Measurements from ENCODE around the gene SCLT1. TPM values are rescaled to one million over a fixed set of nuclear protein-coding genes. Genes with fewer than 3 reads are reported as not detected.

SCLT1 gene
- total RNA-seq, 1 experiment from 2014 or later: 14.3 TPM

DNA sequence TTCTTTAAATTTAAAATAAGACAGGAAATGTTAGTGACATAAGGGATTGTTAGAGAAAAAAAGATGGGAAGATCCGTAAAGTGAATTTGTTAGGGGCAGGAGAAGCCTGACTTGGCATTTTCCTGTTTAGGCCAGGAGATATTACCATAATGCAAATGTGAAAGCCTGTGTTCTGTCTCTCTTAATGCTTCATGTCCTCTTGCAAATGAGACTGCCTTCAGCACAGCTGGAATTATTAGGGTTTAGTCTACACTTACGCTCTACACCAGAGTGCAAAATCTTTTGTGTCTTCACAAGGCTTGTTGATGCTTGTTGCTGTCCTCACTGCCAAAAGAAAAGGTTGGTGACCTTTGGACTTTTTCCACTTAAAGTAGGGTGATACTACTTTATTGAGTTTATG, 227.1 kb downstream of the SCLT1 start:
- H3K9me3 Mint-ChIP-seq: no peaks in the 10 kb centered on the region
- no peak overlapping the region for H3K4me3 Mint-ChIP-seq
- peaks cover 48% of the 10 kb centered on the region for H3K4me1 Mint-ChIP-seq
- H3K27me3 Mint-ChIP-seq (ENCODE audit: low read depth): no peaks in the 10 kb centered on the region
- ChIA-PET POLR2A (no interaction called here), CTCF (no interaction called here)
- H3K27ac Mint-ChIP-seq: peak overlapping the region; percentile 77
- TF ChIP-seq, protein P1, sequence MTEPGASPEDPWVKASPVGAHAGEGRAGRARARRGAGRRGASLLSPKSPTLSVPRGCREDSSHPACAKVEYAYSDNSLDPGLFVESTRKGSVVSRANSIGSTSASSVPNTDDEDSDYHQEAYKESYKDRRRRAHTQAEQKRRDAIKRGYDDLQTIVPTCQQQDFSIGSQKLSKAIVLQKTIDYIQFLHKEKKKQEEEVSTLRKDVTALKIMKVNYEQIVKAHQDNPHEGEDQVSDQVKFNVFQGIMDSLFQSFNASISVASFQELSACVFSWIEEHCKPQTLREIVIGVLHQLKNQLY (CRISPR knock-in tag; IDR thresholded peaks at IDR 0.05): no peak
- no peak for TF ChIP-seq ESRRA (CRISPR knock-in tag; IDR thresholded peaks at IDR 0.05; ENCODE audit: borderline replicate concordance)
- ATAC-seq (no peak), DNase-seq (ENCODE audit: low spot score) (no peak)
- H3K36me3 Mint-ChIP-seq: peaks cover 96% of the 10 kb centered on the region

DNA sequence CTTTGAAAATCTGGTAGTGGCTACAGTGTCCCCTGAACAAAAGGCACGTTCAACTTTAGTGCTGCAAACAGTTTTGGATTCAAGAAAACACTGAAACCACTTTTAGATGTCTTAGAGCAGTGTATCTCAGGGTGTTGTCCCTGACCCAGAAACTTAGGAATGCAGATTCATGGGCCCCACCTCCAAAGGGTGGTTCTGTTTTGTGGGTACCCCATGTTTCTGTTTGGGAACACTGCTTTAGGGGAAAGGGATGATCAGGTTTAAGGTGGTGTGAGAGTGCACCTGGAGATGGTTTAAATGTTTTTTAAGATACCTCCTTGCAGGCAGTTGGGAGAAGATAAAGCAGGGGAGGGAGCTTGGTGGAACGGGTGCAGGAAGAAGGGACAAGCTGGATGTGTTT, 228.2 kb downstream of the SCLT1 start:
- no peak for ATAC-seq
- Mint-ChIP-seq H3K4me1 (peaks cover 51% of the 10 kb centered on the region), H3K36me3 (peaks cover 95% of the 10 kb centered on the region), H3K4me3 (peak overlapping the region; percentile 9; the same call in 1 of the 2 replicates), H3K27me3 (ENCODE audit: low read depth) (no peaks in the 10 kb centered on the region), H3K27ac (peak overlapping the region; percentile 62), H3K9me3 (no peaks in the 10 kb centered on the region)
- no peak for DNase-seq (ENCODE audit: low spot score)
- TF ChIP-seq, protein P2, sequence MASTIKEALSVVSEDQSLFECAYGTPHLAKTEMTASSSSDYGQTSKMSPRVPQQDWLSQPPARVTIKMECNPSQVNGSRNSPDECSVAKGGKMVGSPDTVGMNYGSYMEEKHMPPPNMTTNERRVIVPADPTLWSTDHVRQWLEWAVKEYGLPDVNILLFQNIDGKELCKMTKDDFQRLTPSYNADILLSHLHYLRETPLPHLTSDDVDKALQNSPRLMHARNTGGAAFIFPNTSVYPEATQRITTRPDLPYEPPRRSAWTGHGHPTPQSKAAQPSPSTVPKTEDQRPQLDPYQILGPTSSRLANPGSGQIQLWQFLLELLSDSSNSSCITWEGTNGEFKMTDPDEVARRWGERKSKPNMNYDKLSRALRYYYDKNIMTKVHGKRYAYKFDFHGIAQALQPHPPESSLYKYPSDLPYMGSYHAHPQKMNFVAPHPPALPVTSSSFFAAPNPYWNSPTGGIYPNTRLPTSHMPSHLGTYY (CRISPR knock-in tag; IDR thresholded peaks at IDR 0.05): 0 out of 2 replicates have a peak, but pooled peaks have one; percentile 46
- TF ChIP-seq, protein P3, sequence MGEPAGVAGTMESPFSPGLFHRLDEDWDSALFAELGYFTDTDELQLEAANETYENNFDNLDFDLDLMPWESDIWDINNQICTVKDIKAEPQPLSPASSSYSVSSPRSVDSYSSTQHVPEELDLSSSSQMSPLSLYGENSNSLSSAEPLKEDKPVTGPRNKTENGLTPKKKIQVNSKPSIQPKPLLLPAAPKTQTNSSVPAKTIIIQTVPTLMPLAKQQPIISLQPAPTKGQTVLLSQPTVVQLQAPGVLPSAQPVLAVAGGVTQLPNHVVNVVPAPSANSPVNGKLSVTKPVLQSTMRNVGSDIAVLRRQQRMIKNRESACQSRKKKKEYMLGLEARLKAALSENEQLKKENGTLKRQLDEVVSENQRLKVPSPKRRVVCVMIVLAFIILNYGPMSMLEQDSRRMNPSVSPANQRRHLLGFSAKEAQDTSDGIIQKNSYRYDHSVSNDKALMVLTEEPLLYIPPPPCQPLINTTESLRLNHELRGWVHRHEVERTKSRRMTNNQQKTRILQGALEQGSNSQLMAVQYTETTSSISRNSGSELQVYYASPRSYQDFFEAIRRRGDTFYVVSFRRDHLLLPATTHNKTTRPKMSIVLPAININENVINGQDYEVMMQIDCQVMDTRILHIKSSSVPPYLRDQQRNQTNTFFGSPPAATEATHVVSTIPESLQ (CRISPR knock-in tag; IDR thresholded peaks at IDR 0.05): no peak
- TF ChIP-seq, protein P4, sequence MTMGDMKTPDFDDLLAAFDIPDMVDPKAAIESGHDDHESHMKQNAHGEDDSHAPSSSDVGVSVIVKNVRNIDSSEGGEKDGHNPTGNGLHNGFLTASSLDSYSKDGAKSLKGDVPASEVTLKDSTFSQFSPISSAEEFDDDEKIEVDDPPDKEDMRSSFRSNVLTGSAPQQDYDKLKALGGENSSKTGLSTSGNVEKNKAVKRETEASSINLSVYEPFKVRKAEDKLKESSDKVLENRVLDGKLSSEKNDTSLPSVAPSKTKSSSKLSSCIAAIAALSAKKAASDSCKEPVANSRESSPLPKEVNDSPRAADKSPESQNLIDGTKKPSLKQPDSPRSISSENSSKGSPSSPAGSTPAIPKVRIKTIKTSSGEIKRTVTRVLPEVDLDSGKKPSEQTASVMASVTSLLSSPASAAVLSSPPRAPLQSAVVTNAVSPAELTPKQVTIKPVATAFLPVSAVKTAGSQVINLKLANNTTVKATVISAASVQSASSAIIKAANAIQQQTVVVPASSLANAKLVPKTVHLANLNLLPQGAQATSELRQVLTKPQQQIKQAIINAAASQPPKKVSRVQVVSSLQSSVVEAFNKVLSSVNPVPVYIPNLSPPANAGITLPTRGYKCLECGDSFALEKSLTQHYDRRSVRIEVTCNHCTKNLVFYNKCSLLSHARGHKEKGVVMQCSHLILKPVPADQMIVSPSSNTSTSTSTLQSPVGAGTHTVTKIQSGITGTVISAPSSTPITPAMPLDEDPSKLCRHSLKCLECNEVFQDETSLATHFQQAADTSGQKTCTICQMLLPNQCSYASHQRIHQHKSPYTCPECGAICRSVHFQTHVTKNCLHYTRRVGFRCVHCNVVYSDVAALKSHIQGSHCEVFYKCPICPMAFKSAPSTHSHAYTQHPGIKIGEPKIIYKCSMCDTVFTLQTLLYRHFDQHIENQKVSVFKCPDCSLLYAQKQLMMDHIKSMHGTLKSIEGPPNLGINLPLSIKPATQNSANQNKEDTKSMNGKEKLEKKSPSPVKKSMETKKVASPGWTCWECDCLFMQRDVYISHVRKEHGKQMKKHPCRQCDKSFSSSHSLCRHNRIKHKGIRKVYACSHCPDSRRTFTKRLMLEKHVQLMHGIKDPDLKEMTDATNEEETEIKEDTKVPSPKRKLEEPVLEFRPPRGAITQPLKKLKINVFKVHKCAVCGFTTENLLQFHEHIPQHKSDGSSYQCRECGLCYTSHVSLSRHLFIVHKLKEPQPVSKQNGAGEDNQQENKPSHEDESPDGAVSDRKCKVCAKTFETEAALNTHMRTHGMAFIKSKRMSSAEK (CRISPR knock-in tag; IDR thresholded peaks at IDR 0.05; ENCODE audit: borderline replicate concordance): peak; percentile 75
- TF ChIP-seq CREB1 (CRISPR knock-in tag; IDR thresholded peaks at IDR 0.05): no peak
- no peak for TF ChIP-seq TCF7 (CRISPR knock-in tag; IDR thresholded peaks at IDR 0.05; ENCODE audit: low read depth)
- TF ChIP-seq KAT7 (CRISPR knock-in tag; IDR thresholded peaks at IDR 0.05; ENCODE audit: borderline replicate concordance): no peak
- no peak for TF ChIP-seq GABPB1 (CRISPR knock-in tag; IDR thresholded peaks at IDR 0.05)
- 0 out of 2 replicates have a peak, but pooled peaks have one; percentile 21 for TF ChIP-seq EMX1 (CRISPR knock-in tag; IDR thresholded peaks at IDR 0.05)
- ChIA-PET CTCF (no interaction called here), POLR2A (no interaction called here)

DNA sequence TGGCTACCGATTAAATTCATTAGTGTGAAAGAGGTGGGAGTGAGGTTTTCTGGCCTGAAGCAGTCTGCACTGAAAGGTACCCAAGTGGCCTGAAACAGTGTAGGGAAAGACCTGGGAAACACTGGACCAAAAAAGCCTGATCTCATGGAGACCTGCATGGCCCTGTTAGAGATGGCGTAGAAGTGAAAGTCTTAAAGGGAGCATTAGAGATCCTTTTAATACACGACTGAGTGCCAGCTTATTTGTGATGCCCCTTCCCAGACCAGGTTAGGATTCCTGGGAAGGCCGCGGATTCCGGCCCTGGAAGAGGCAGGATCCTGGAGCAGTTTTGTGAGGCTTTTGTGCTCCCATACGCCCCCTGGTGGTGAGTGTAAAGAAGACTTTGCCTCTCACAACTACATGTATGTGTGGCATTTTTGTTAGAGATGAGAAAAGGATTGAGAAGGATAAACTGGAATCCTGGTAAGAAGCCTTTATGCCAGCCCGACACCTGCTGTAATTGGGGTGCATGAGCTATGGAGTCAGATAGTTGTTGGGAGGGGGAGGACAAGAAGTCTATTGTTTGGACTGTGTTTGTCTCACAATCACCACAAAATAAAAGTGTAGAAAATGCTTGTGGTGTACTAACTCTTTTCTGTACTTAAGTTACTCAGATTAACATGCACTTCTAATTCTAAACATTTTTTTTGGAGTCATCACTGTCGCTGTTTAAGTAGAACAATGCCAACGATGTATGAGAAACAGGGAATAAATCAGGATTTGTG, 229.8 kb downstream of the SCLT1 start:
- ATAC-seq: peak; percentile 83
- H3K4me1 Mint-ChIP-seq: peaks cover 58% of the 10 kb centered on the region
- peak overlapping the region; percentile 79 for H3K27ac Mint-ChIP-seq

More for the DNA sequence above, 229.8 kb downstream of the SCLT1 start:
- Mint-ChIP-seq H3K9me3 (no peaks in the 10 kb centered on the region), H3K4me3 (no peak overlapping the region), H3K27me3 (ENCODE audit: low read depth) (no peaks in the 10 kb centered on the region), H3K36me3 (peaks cover 95% of the 10 kb centered on the region)
- CTCF ChIA-PET: interaction anchor here (0.6 to 1.6 kb wide), 9 partner anchors 10 to 297 kb away, joined by 3 to 8 read pairs (median 4); no protein-coding TSS in a partner anchor
- DNase-seq (ENCODE audit: low spot score): peak; percentile 90
- TF ChIP-seq, protein P5, sequence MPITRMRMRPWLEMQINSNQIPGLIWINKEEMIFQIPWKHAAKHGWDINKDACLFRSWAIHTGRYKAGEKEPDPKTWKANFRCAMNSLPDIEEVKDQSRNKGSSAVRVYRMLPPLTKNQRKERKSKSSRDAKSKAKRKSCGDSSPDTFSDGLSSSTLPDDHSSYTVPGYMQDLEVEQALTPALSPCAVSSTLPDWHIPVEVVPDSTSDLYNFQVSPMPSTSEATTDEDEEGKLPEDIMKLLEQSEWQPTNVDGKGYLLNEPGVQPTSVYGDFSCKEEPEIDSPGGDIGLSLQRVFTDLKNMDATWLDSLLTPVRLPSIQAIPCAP (CRISPR knock-in tag; IDR thresholded peaks at IDR 0.05): no peak
- 0 out of 2 replicates have a peak, but pooled peaks have one; percentile 25 for TF ChIP-seq TP53 (CRISPR knock-in tag; IDR thresholded peaks at IDR 0.05)
- TF ChIP-seq ETV6 (CRISPR knock-in tag; IDR thresholded peaks at IDR 0.05): peak; percentile 51; the same call in 1 of the 2 replicates
- TF ChIP-seq, protein P6, sequence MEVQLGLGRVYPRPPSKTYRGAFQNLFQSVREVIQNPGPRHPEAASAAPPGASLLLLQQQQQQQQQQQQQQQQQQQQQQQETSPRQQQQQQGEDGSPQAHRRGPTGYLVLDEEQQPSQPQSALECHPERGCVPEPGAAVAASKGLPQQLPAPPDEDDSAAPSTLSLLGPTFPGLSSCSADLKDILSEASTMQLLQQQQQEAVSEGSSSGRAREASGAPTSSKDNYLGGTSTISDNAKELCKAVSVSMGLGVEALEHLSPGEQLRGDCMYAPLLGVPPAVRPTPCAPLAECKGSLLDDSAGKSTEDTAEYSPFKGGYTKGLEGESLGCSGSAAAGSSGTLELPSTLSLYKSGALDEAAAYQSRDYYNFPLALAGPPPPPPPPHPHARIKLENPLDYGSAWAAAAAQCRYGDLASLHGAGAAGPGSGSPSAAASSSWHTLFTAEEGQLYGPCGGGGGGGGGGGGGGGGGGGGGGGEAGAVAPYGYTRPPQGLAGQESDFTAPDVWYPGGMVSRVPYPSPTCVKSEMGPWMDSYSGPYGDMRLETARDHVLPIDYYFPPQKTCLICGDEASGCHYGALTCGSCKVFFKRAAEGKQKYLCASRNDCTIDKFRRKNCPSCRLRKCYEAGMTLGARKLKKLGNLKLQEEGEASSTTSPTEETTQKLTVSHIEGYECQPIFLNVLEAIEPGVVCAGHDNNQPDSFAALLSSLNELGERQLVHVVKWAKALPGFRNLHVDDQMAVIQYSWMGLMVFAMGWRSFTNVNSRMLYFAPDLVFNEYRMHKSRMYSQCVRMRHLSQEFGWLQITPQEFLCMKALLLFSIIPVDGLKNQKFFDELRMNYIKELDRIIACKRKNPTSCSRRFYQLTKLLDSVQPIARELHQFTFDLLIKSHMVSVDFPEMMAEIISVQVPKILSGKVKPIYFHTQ (CRISPR knock-in tag; IDR thresholded peaks at IDR 0.05): no peak
- TF ChIP-seq, protein P7, sequence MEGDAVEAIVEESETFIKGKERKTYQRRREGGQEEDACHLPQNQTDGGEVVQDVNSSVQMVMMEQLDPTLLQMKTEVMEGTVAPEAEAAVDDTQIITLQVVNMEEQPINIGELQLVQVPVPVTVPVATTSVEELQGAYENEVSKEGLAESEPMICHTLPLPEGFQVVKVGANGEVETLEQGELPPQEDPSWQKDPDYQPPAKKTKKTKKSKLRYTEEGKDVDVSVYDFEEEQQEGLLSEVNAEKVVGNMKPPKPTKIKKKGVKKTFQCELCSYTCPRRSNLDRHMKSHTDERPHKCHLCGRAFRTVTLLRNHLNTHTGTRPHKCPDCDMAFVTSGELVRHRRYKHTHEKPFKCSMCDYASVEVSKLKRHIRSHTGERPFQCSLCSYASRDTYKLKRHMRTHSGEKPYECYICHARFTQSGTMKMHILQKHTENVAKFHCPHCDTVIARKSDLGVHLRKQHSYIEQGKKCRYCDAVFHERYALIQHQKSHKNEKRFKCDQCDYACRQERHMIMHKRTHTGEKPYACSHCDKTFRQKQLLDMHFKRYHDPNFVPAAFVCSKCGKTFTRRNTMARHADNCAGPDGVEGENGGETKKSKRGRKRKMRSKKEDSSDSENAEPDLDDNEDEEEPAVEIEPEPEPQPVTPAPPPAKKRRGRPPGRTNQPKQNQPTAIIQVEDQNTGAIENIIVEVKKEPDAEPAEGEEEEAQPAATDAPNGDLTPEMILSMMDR (IDR thresholded peaks at IDR 0.05): peak; percentile 85
- TF ChIP-seq NR3C1 (CRISPR knock-in tag; conservative IDR thresholded peaks at IDR 0.05; ENCODE audit: low read depth): no peak
- POLR2A ChIA-PET: interaction anchor here (1.2 kb wide), 1 partner anchor 21 kb away, joined by 6 read pairs; no protein-coding TSS in a partner anchor

Data from WTC11 (cell line).